Prostate gland (tissue), 2 donors: ENCODE data around the gene LANCL1.

ENCODE experiments used
- CTCF ChIP-seq, 4 experiments: fragments of 200-600 bp in 2 of 4; fragments of 450-650 bp in 2 of 4; sonication (generic) in 2 of 4; IDR thresholded peaks; 1 replicate in 3 of 4; 2 replicates in 1 of 4; pipeline ENCODE4 v1.5.1; 2016 to 2019; ENCODE audit warnings: antibody characterized with exemption in 4 of 4, mild to moderate bottlenecking in 2 of 4, moderate library complexity in 2 of 4
- POLR2AphosphoS5 ChIP-seq: sonication (generic); formaldehyde crosslinking; IDR thresholded peaks from one replicate; pipeline ENCODE4 v1.6.1; 2017; ENCODE audit warnings: antibody characterized with exemption

GRCh38 chr2:210388148-210388547 is 88.4 kb downstream of the LANCL1 start:
- TF ChIP-seq CTCF (IDR thresholded peaks at IDR 0.05) (no peak), POLR2AphosphoS5 (no peak)
